Common myeloid progenitor, CD34-positive (primary cell): ENCODE data around the gene SCGN.
A peak's percentile ranks its signal among the peaks of the same experiment; 100 is the strongest.

Experiments
- CTCF ChIA-PET: fragments of 350-600 bp; sonication (Branson Sonifier 250); formaldehyde crosslinking; loops from one replicate; lab custom pipeline; 2021; ENCODE audit warnings: antibody characterized with exemption; lab: Charles Lee
- POLR2A ChIA-PET: fragments of 350-600 bp; sonication (Branson Sonifier 250); formaldehyde crosslinking; loops from one replicate; lab custom pipeline; 2021; ENCODE audit warnings: antibody characterized with exemption; lab: Charles Lee
- DNase-seq, 3 donors: peaks; one replicate each; pipeline versions ENCODE4 v3.0.0 to v3.0.0-alpha.2; 2013
- H3K27ac ChIP-seq, 2 experiments: 1 replicate in 1 of 2; 2 replicates in 1 of 2; pipeline ENCODE4 v1.7.0; 2013; ENCODE audit warnings: inconsistent platforms in 2 of 2, low read length in 2 of 2, mild to moderate bottlenecking in 2 of 2, low read depth in 1 of 2, moderate library complexity in 1 of 2; ENCODE audit not compliant: severe bottlenecking in 2 of 2, insufficient read depth in 1 of 2, poor library complexity in 1 of 2
- H3K27me3 ChIP-seq, 5 experiments: replicated peaks in 2 of 5; 1 replicate in 3 of 5; 2 replicates in 2 of 5; pipeline versions ENCODE4 v1.6.1 to v1.7.0; 2013; ENCODE audit warnings: low read length in 4 of 5, mild to moderate bottlenecking in 2 of 5, moderate library complexity in 2 of 5, inconsistent platforms in 1 of 5; ENCODE audit not compliant: insufficient read depth in 5 of 5, control insufficient read depth in 4 of 5
- H3K36me3 ChIP-seq, 4 experiments: 1 replicate in 2 of 4; 2 replicates in 2 of 4; pipeline versions ENCODE4 v1.6.1 to v1.7.0; 2013; ENCODE audit warnings: low read length in 3 of 4, control low read depth in 1 of 4, mild to moderate bottlenecking in 1 of 4; ENCODE audit not compliant: control insufficient read depth in 4 of 4, insufficient read depth in 4 of 4
- H3K4me1 ChIP-seq, 4 experiments: 1 replicate in 3 of 4; 2 replicates in 1 of 4; pipeline versions ENCODE4 v1.6.1 to v1.7.1; 2013; ENCODE audit warnings: low read length in 3 of 4, mild to moderate bottlenecking in 3 of 4, control low read depth in 1 of 4, inconsistent platforms in 1 of 4, moderate library complexity in 1 of 4; ENCODE audit not compliant: control insufficient read depth in 4 of 4, insufficient read depth in 4 of 4; ENCODE audit errors: control extremely low read depth in 1 of 4
- H3K4me3 ChIP-seq, 7 experiments: 1 replicate in 4 of 7; 2 replicates in 3 of 7; pipeline versions ENCODE4 v1.5.1 to v1.7.0; 2013; ENCODE audit warnings: mild to moderate bottlenecking in 7 of 7, low read length in 6 of 7, moderate library complexity in 6 of 7, inconsistent platforms in 2 of 7, low read depth in 2 of 7, control low read depth in 1 of 7; ENCODE audit not compliant: insufficient read depth in 4 of 7, control insufficient read depth in 1 of 7; ENCODE audit errors: extremely low read depth in 1 of 7
- H3K9me3 ChIP-seq, 5 experiments: 1 replicate in 4 of 5; 2 replicates in 1 of 5; pipeline versions ENCODE4 v1.6.1 to v1.7.1; 2013; ENCODE audit warnings: low read length in 4 of 5, mild to moderate bottlenecking in 2 of 5, inconsistent platforms in 1 of 5, low read depth in 1 of 5, moderate library complexity in 1 of 5; ENCODE audit not compliant: control insufficient read depth in 4 of 5, insufficient read depth in 2 of 5; ENCODE audit errors: control extremely low read depth in 1 of 5
- WGBS: methylation state at CpG from one replicate; pipeline ENCODE4 v1.1.5; 2013; ENCODE audit not compliant: insufficient coverage; 5-methylcytosine and 5-hydroxymethylcytosine counted together

SCGN gene

GRCh38 chr6:25661129-25661779 is 9.2 kb downstream of the SCGN start:
- WGBS, result 97% methylated on average over 4 of the region's 5 CpGs
- Histone ChIP-seq H3K27me3 (peaks cover 0 to 11% (median 2%) of the 10 kb centered on the region in 5 experiments), H3K4me3 (no peak overlapping the region), H3K4me1 (no peaks in the 10 kb centered on the region), H3K27ac (no peak overlapping the region), H3K9me3 (no peaks in the 10 kb centered on the region), H3K36me3 (no peaks in the 10 kb centered on the region)
- CTCF ChIA-PET, result no interaction called here
- POLR2A ChIA-PET, result no interaction called here
- no peak for DNase-seq

GRCh38 chr6:25665455-25665854 is 13.4 kb downstream of the SCGN start:
- H3K27ac ChIP-seq, result no peak overlapping the region
- no peak for DNase-seq
- H3K4me3 ChIP-seq, result no peak overlapping the region
- no peaks in the 10 kb centered on the region for H3K4me1 ChIP-seq
- POLR2A ChIA-PET, result no interaction called here
- H3K9me3 ChIP-seq, result no peaks in the 10 kb centered on the region
- WGBS, result 91% methylated on average over 4 of the region's 4 CpGs
- CTCF ChIA-PET, result no interaction called here
- no peaks in the 10 kb centered on the region for H3K36me3 ChIP-seq
- H3K27me3 ChIP-seq, result peaks cover 0 to 7% (median 2%) of the 10 kb centered on the region in 5 experiments

GRCh38 chr6:25669413-25669812 is 17.4 kb downstream of the SCGN start:
- CTCF ChIA-PET, result interaction anchor here (0.6 kb wide), 1 partner anchor 847 kb away, joined by 3 read pairs; no protein-coding TSS in a partner anchor
- Histone ChIP-seq H3K36me3 (no peaks in the 10 kb centered on the region), H3K4me1 (no peaks in the 10 kb centered on the region), H3K9me3 (no peaks in the 10 kb centered on the region), H3K27ac (no peak overlapping the region), H3K4me3 (no peak overlapping the region), H3K27me3 (peaks cover 0 to 8% (median 3%) of the 10 kb centered on the region in 5 experiments)
- POLR2A ChIA-PET, result no interaction called here
- WGBS, result 100% methylated on average over 3 of the region's 5 CpGs
- DNase-seq, result no peak

- Histone ChIP-seq H3K4me3 (no peak overlapping the region), H3K27ac (no peak overlapping the region), H3K9me3 (no peaks in the 10 kb centered on the region), H3K36me3 (no peaks in the 10 kb centered on the region), H3K27me3 (peaks cover 0 to 5% (median 3%) of the 10 kb centered on the region in 5 experiments), H3K4me1 (no peaks in the 10 kb centered on the region)
- no CpG with 5 or more reads among the region's 1 CpG for whole genome bisulfite sequencing
- ChIA-PET POLR2A (no interaction called here), CTCF (interaction anchor here (0.9 kb wide), 1 partner anchor 11 kb away, joined by 3 read pairs; no protein-coding TSS in a partner anchor)
- DNase-seq, result peak in 1 of 3 donors; percentile 19
Measured at GRCh38 chr6:25670208-25670607, 18.2 kb downstream of the SCGN start.

GRCh38 chr6:25670793-25671513 is 18.9 kb downstream of the SCGN start:
- DNase-seq, result peak in 1 of 3 donors; percentile 2
- Histone ChIP-seq H3K4me3 (no peak overlapping the region), H3K27ac (no peak overlapping the region), H3K27me3 (peaks cover 0 to 10% (median 4%) of the 10 kb centered on the region in 5 experiments), H3K9me3 (no peaks in the 10 kb centered on the region), H3K36me3 (no peaks in the 10 kb centered on the region), H3K4me1 (no peaks in the 10 kb centered on the region)
- WGBS, result 90% methylated on average over 5 of the region's 7 CpGs
- CTCF ChIA-PET, result interaction anchor here (0.9 to 1.3 kb wide), 2 partner anchors 11 to 20 kb away, joined by 3 read pairs; no protein-coding TSS in a partner anchor
- POLR2A ChIA-PET, result interaction anchor here (0.6 kb wide), 1 partner anchor 38 kb away, joined by 3 read pairs; no protein-coding TSS in a partner anchor

GRCh38 chr6:25671652-25672051 is 19.6 kb downstream of the SCGN start:
- ChIA-PET CTCF (interaction anchor here (1.3 kb wide), 1 partner anchor 21 kb away, joined by 3 read pairs; no protein-coding TSS in a partner anchor), POLR2A (no interaction called here)
- DNase-seq, result no peak
- Histone ChIP-seq H3K27me3 (peaks cover 0 to 11% (median 4%) of the 10 kb centered on the region in 5 experiments), H3K36me3 (no peaks in the 10 kb centered on the region), H3K4me1 (no peaks in the 10 kb centered on the region), H3K27ac (no peak overlapping the region), H3K4me3 (no peak overlapping the region), H3K9me3 (no peaks in the 10 kb centered on the region)
- no CpG with 5 or more reads among the region's 1 CpG for WGBS

GRCh38 chr6:25675167-25675566 is 23.2 kb downstream of the SCGN start:
- ChIA-PET POLR2A (no interaction called here), CTCF (no interaction called here)
- WGBS, result 100% methylated on average over 5 of the region's 5 CpGs
- no peak for DNase-seq
- Histone ChIP-seq H3K27me3 (peaks cover 0 to 11% (median 4%) of the 10 kb centered on the region in 5 experiments), H3K27ac (no peak overlapping the region), H3K9me3 (no peaks in the 10 kb centered on the region), H3K4me3 (no peak overlapping the region), H3K4me1 (no peaks in the 10 kb centered on the region), H3K36me3 (no peaks in the 10 kb centered on the region)
